ENCODE results near the gene TTLL8. TPM values are rescaled to one million over a fixed set of nuclear protein-coding genes. Genes with fewer than 3 reads are reported as not detected.

Gene TTLL8
- total RNA-seq, 1 experiment from 2014 or later = not detected

GRCh38 chr22:49997932-49998717 is 60.0 kb downstream of the TTLL8 start:
- CTCF ChIA-PET = no interaction called here

DNA sequence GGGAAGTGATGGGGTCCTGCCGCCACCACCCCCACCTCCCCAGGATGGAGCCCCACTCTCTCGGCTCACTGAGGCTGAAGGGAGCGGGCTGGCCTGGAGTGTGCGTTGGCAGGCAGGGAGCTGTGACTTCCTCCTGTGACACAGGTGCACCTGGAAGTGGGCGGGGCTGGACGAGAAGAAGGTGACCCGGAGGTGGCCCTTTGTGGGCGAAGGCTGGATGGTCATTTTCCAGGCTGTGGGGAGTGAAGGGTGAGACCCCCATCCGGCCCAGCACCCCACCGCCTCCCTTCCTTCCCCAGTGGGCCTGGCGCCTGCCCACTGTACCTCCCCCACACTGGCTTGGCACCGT is 60.9 kb downstream of the TTLL8 start:
- intact Hi-C loops (cut with micrococcal nuclease; ENCODE audit: unreplicated experiment) (no loop called here), in situ Hi-C loops (cut with HindIII; ENCODE audit: low pct_unique_long_range_greater_than_20kb, low sequenced_read_pairs) (no loop called here)
- POLR2A ChIA-PET = no interaction called here
- ATAC-seq (no peak), DNase-seq (ENCODE audit: low read depth, low spot score) (no peak)
- no peak overlapping the region for H3K27ac ChIP-seq (ENCODE audit: low read length)
- peaks cover 24% of the 10 kb centered on the region for H3K4me1 ChIP-seq (ENCODE audit: control insufficient read depth, insufficient read depth, low read length)
- H3K36me3 ChIP-seq (ENCODE audit: control insufficient read depth, insufficient read depth, low read length) = no peaks in the 10 kb centered on the region
- no TSS peak for BruUV-seq (replicated peaks)
- no peaks in the 10 kb centered on the region for H3K27me3 ChIP-seq (ENCODE audit: control insufficient read depth, insufficient read depth, low read length)
- CTCF ChIA-PET = no interaction called here
- H3K4me3 ChIP-seq (ENCODE audit: low read depth in 2 of 2, low read length in 2 of 2) = no peak overlapping the region
- no peaks in the 10 kb centered on the region for H3K9me3 ChIP-seq (ENCODE audit: control insufficient read depth, insufficient read depth, low read depth, low read length)
- TF ChIP-seq, protein P1, sequence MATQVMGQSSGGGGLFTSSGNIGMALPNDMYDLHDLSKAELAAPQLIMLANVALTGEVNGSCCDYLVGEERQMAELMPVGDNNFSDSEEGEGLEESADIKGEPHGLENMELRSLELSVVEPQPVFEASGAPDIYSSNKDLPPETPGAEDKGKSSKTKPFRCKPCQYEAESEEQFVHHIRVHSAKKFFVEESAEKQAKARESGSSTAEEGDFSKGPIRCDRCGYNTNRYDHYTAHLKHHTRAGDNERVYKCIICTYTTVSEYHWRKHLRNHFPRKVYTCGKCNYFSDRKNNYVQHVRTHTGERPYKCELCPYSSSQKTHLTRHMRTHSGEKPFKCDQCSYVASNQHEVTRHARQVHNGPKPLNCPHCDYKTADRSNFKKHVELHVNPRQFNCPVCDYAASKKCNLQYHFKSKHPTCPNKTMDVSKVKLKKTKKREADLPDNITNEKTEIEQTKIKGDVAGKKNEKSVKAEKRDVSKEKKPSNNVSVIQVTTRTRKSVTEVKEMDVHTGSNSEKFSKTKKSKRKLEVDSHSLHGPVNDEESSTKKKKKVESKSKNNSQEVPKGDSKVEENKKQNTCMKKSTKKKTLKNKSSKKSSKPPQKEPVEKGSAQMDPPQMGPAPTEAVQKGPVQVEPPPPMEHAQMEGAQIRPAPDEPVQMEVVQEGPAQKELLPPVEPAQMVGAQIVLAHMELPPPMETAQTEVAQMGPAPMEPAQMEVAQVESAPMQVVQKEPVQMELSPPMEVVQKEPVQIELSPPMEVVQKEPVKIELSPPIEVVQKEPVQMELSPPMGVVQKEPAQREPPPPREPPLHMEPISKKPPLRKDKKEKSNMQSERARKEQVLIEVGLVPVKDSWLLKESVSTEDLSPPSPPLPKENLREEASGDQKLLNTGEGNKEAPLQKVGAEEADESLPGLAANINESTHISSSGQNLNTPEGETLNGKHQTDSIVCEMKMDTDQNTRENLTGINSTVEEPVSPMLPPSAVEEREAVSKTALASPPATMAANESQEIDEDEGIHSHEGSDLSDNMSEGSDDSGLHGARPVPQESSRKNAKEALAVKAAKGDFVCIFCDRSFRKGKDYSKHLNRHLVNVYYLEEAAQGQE (IDR thresholded peaks at IDR 0.05; ENCODE audit: insufficient read depth in 1 of 2, low read depth in 2 of 2, low read length in 1 of 2) = no peak
- TF ChIP-seq SIN3A (IDR thresholded peaks at IDR 0.05; ENCODE audit: borderline replicate concordance, insufficient read depth, low read depth, low read length) = no peak

More at GRCh38 chr22:49997932-49998717, 60.0 kb downstream of the TTLL8 start:
- H3K36me3 ChIP-seq (ENCODE audit: control insufficient read depth, insufficient read depth, low read length) = no peaks in the 10 kb centered on the region
- TF ChIP-seq, protein P2, sequence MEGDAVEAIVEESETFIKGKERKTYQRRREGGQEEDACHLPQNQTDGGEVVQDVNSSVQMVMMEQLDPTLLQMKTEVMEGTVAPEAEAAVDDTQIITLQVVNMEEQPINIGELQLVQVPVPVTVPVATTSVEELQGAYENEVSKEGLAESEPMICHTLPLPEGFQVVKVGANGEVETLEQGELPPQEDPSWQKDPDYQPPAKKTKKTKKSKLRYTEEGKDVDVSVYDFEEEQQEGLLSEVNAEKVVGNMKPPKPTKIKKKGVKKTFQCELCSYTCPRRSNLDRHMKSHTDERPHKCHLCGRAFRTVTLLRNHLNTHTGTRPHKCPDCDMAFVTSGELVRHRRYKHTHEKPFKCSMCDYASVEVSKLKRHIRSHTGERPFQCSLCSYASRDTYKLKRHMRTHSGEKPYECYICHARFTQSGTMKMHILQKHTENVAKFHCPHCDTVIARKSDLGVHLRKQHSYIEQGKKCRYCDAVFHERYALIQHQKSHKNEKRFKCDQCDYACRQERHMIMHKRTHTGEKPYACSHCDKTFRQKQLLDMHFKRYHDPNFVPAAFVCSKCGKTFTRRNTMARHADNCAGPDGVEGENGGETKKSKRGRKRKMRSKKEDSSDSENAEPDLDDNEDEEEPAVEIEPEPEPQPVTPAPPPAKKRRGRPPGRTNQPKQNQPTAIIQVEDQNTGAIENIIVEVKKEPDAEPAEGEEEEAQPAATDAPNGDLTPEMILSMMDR (IDR thresholded peaks at IDR 0.05) = no peak
- TF ChIP-seq SIN3A (IDR thresholded peaks at IDR 0.05; ENCODE audit: borderline replicate concordance, insufficient read depth, low read depth, low read length) (no peak), POLR2AphosphoS5 (IDR thresholded peaks at IDR 0.05; ENCODE audit: low read depth, low read length) (no peak), TCF7L2 (IDR thresholded peaks at IDR 0.05; ENCODE audit: low read depth, low read length) (no peak)
- TF ChIP-seq, protein P1 (IDR thresholded peaks at IDR 0.05; ENCODE audit: insufficient read depth in 1 of 2, low read depth in 2 of 2, low read length in 1 of 2) = no peak
- no peaks in the 10 kb centered on the region for H3K9me3 ChIP-seq (ENCODE audit: control insufficient read depth, insufficient read depth, low read depth, low read length)
- BruUV-seq (replicated peaks) = no TSS peak
- intact Hi-C loops (cut with micrococcal nuclease; ENCODE audit: unreplicated experiment) = no loop called here
- no peaks in the 10 kb centered on the region for H3K27me3 ChIP-seq (ENCODE audit: control insufficient read depth, insufficient read depth, low read length)
- no peak for DNase-seq (ENCODE audit: low read depth, low spot score)
- peaks cover 24% of the 10 kb centered on the region for H3K4me1 ChIP-seq (ENCODE audit: control insufficient read depth, insufficient read depth, low read length)
- H3K27ac ChIP-seq (ENCODE audit: low read length) = no peak overlapping the region
- in situ Hi-C loops (cut with HindIII; ENCODE audit: low pct_unique_long_range_greater_than_20kb, low sequenced_read_pairs) = no loop called here
- no peak overlapping the region for H3K4me3 ChIP-seq (ENCODE audit: low read depth in 2 of 2, low read length in 2 of 2)
- POLR2A ChIA-PET = no interaction called here
- ATAC-seq = no peak

Data from Panc1 (cell line).